Lung (tissue), 12 donors: Measurements from ENCODE around the gene DIP2C. TPM values are rescaled to one million over a fixed set of nuclear protein-coding genes. Genes with fewer than 3 reads are reported as not detected.

Source experiments
- ATAC-seq: fragments of 200-7000 bp; cut with Tn5 transposase; one replicate; pipeline ENCODE4 v1.9.1; 2020; ENCODE audit warnings: moderate number of reproducible peaks; ENCODE audit not compliant: insufficient read depth, low FRiP score
- DNase-seq, 3 donors: peaks; one replicate each; pipeline ENCODE4 v3.0.0-alpha.2; 2013 to 2017
- H3K27ac ChIP-seq, 2 donors: one replicate each; pipeline ENCODE4 v1.5.1; 2013; ENCODE audit warnings: mild to moderate bottlenecking in 2 of 2, moderate library complexity in 2 of 2, control low read depth in 1 of 2, inconsistent platforms in 1 of 2, low read depth in 1 of 2, low read length in 1 of 2
- H3K27me3 ChIP-seq, 3 donors: one replicate each; pipeline ENCODE4 v1.5.1; 2013; ENCODE audit warnings: low read length in 2 of 3; ENCODE audit not compliant: control insufficient read depth in 3 of 3, insufficient read depth in 3 of 3
- H3K36me3 ChIP-seq, 4 donors: one replicate each; pipeline ENCODE4 v1.5.1; 2013; ENCODE audit warnings: low read length in 4 of 4, mild to moderate bottlenecking in 1 of 4, moderate library complexity in 1 of 4; ENCODE audit not compliant: control insufficient read depth in 4 of 4, insufficient read depth in 4 of 4
- H3K4me1 ChIP-seq, 5 donors: one replicate each; pipeline ENCODE4 v1.5.1; 2013; ENCODE audit warnings: low read length in 5 of 5, mild to moderate bottlenecking in 2 of 5, moderate library complexity in 1 of 5; ENCODE audit not compliant: control insufficient read depth in 5 of 5, insufficient read depth in 5 of 5
- H3K4me3 ChIP-seq: one replicate; pipeline ENCODE4 v1.5.1; 2013; ENCODE audit warnings: mild to moderate bottlenecking, control low read depth, moderate library complexity
- H3K9ac ChIP-seq, 2 donors: one replicate each; pipeline ENCODE4 v1.5.1; 2013; ENCODE audit warnings: low read length in 2 of 2, control low read depth in 1 of 2; ENCODE audit not compliant: insufficient read depth in 1 of 2
- H3K9me3 ChIP-seq, 4 donors: one replicate each; pipeline ENCODE4 v1.5.1; 2013; ENCODE audit warnings: low read length in 3 of 4, mild to moderate bottlenecking in 1 of 4, moderate library complexity in 1 of 4; ENCODE audit not compliant: control insufficient read depth in 4 of 4, insufficient read depth in 3 of 4
- WGBS, 2 donors: extraction: QIAGEN DNeasy Blood & Tissue Kit; methylation state at CpG; one replicate each; pipeline ENCODE4 v1.1.7; 2013; 5-methylcytosine and 5-hydroxymethylcytosine counted together
- polyA plus RNA-seq, 2 donors: library from polyadenylated mRNA; stranded (reverse); fragments of 200-250 nt; gene quantifications; one replicate each; pipeline ENCODE4 v1.2.1, GENCODE V29; 2013
- total RNA-seq, 2 donors: library from RNA; depleted of rRNA in 1 of 2; stranded (reverse); fragments of >200 nt in 1 of 2; gene quantifications; one replicate each; pipeline ENCODE4 v1.2.1, GENCODE V29; 2014 to 2021
- TF ChIP-seq, protein P1 (sequence below): IDR thresholded peaks from 2 replicates; pipeline ENCODE4 v1.5.1; 2012; ENCODE audit warnings: mild to moderate bottlenecking; ENCODE audit errors: control extremely low read depth, extremely low read depth
- donor health status: control.
- donor health status: control.
- donor health status: Bipolar disorder and iron deficiency.
- donor health status: healthy.
- donor health status: DM: yes; HTN: yes; CAD: no.

Gene DIP2C
- total and polyA plus RNA-seq, 4 donors: 3.6 to 20.0 (median 9.5) TPM

DNA sequence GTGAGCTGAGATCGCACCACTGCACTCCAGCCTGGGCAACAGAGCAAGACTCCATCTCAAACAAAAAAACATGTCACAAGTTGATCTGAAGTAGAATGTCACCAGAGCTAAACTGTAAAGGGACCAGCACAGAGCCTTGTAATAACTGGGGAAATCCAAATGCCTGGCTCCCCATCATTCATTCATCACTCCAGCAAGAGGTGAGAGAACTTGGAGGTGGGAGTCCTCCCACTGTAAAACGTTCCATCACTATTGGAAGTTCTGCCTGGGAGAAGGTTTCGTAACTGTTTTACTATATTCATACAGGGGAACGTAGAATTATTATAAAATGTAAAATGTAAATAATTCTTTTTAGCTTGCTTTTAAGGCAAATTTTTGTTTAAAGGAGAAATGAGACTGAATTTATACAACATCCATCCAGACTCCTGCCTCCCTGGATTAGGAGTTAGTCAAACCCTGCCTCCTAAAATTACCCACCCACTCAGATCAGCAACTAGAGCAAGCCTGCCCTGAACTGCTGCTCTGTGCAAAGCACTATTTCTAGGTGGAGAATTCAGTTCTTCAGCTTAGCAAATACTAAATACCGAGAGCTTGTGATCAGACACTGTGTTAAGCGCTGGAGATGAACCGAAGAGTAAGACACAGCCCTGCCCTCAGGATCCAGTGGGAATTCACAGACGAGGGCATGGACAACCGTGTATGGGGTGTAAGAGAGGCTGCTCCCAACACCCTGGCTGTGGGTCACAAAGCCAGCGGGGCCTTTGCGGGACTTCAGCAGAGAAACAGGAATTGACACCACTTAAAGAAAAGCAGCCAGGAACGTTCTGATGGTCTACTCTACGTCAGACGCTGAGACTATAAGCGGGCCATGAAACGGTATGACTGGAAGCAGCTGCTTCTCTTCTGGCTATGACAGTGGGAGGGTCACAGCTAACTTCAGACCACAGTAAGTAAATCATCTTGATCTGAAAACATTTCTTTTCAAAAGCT lies 345.9 kb downstream of the DIP2C start:
- Histone ChIP-seq H3K36me3 (peaks cover 7 to 30% (median 13%) of the 10 kb centered on the region in 4 donors), H3K4me1 (peaks cover 0 to 8% (median 0%) of the 10 kb centered on the region in 5 donors), H3K27me3 (no peaks in the 10 kb centered on the region), H3K4me3 (no peak overlapping the region), H3K9me3 (peaks cover 0 to 3% (median 0%) of the 10 kb centered on the region in 4 donors), H3K27ac (no peak overlapping the region), H3K9ac (peak overlapping the region in 1 of 2 donors; percentile 49)
- peak; percentile 56 to 86 (median 78) for DNase-seq
- TF ChIP-seq, protein P1, sequence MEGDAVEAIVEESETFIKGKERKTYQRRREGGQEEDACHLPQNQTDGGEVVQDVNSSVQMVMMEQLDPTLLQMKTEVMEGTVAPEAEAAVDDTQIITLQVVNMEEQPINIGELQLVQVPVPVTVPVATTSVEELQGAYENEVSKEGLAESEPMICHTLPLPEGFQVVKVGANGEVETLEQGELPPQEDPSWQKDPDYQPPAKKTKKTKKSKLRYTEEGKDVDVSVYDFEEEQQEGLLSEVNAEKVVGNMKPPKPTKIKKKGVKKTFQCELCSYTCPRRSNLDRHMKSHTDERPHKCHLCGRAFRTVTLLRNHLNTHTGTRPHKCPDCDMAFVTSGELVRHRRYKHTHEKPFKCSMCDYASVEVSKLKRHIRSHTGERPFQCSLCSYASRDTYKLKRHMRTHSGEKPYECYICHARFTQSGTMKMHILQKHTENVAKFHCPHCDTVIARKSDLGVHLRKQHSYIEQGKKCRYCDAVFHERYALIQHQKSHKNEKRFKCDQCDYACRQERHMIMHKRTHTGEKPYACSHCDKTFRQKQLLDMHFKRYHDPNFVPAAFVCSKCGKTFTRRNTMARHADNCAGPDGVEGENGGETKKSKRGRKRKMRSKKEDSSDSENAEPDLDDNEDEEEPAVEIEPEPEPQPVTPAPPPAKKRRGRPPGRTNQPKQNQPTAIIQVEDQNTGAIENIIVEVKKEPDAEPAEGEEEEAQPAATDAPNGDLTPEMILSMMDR: no peak
- no peak for ATAC-seq
- 83 to 86% methylated on average over 16 of the region's 16 CpGs for WGBS, 2 donors

DNA sequence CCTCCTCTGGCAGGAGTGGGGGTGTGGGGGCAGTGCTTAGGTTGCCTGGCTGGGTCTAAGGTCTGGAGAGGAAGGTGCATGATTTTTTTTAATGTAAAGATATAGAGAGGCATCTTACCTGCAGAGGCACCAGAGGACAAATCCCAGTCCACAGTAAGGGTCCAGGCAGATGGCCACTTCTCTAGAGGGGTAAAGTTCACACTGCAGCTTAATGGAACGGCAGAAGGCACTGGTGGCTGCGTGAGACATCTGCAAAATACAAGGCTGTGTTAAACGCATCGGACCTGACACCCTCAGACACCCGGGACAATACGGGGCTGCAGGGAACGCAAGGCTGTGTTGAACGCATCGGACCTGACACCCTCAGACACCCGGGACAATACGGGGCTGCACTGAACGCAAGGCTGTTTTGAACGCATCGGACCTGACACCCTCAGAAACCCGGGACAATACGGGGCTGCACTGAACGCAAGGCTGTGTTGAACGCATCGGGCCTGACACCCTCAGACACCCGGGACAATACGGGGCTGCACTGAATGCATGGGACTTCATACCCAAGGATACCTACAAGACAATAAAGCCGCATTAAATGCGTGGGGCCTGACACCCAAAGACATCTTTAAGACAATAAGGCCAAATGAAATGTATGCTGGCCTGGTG lies 348.3 kb downstream of the DIP2C start:
- H3K27ac ChIP-seq: no peak overlapping the region
- no peak for DNase-seq
- H3K27me3 ChIP-seq: no peaks in the 10 kb centered on the region
- H3K9me3 ChIP-seq: peaks cover 0 to 5% (median 0%) of the 10 kb centered on the region in 4 donors
- no peak for ATAC-seq
- H3K9ac ChIP-seq: no peak overlapping the region
- H3K36me3 ChIP-seq: peaks cover 8 to 33% (median 21%) of the 10 kb centered on the region in 4 donors
- TF ChIP-seq, protein P1: no peak
- 96 to 97% methylated on average over 23 of the region's 23 CpGs for WGBS, 2 donors
- no peak overlapping the region for H3K4me3 ChIP-seq
- peaks cover 0 to 8% (median 0%) of the 10 kb centered on the region in 5 donors for H3K4me1 ChIP-seq

DNA sequence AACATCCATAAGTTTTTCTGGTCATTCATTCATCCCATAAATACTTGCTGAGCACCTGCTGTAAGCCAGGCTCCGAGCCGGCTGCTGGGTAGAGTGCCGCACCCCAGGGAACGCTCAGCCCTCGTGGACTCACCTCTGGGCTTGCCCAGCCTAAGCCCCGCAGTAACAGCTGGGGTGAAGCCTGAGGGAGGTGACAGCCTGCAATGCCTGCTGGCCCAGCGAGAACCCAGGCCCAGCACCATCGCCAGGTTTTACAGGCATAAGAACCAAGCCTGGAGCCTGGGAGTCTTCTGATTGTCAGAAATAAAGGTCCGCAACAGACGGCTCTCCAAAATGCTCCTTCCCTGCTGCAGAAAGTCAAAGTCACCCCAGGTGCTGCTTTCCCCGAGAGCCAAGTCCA lies 348.8 kb downstream of the DIP2C start:
- DNase-seq: no peak
- H3K27ac ChIP-seq: no peak overlapping the region
- 96 to 97% methylated on average over 11 of the region's 11 CpGs for WGBS, 2 donors
- H3K4me1 ChIP-seq: peaks cover 0 to 8% (median 0%) of the 10 kb centered on the region in 5 donors
- H3K27me3 ChIP-seq: no peaks in the 10 kb centered on the region
- TF ChIP-seq, protein P1: no peak
- H3K9ac ChIP-seq: no peak overlapping the region
- H3K9me3 ChIP-seq: peaks cover 0 to 5% (median 0%) of the 10 kb centered on the region in 4 donors
- no peak for ATAC-seq
- H3K4me3 ChIP-seq: no peak overlapping the region
- peaks cover 8 to 33% (median 22%) of the 10 kb centered on the region in 4 donors for H3K36me3 ChIP-seq
